ENCODE measurements around the gene MB21D2. TPM values are rescaled to one million over a fixed set of nuclear protein-coding genes. Genes with fewer than 3 reads are reported as not detected.

Gene MB21D2
- total RNA-seq, 1 donor from 2014 or later: 3.0 TPM

DNA sequence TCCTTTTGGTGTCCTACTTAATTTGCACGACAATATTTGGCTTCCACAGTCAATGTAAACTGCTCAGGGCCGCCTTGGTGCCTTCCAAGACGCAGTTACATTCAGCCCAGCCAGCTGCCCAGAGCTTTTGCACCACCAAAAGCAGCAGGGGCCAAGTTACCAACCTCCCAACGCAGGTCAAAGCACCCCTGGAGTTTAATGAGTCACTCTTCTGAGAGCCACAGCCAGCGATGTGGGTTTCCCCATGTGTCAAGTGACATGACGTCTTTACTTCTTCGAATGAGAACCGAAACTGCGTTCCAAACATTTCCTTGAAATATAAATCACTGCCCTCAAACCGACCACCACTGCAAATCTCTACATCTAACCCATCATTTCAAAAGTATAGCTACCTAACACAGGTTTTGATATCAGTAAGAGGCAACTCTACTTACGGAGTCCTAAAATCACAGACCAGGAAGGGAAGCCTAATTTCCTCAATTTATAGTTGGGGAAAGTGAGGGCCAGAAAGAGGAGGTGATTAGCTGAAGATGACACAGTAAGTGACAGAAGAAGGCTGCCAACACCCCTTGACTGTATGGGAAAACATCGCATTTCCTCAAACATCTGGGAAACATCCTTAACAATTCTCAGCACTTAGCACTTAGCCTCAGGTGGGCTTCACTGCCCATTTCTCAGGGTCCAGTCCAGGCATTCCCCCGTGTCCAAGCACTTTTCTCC is 24.5 kb downstream of the MB21D2 start:
- DNase-seq (ENCODE audit: low read depth in 2 of 2): peak in 1 of 2 donors; percentile 92

DNA sequence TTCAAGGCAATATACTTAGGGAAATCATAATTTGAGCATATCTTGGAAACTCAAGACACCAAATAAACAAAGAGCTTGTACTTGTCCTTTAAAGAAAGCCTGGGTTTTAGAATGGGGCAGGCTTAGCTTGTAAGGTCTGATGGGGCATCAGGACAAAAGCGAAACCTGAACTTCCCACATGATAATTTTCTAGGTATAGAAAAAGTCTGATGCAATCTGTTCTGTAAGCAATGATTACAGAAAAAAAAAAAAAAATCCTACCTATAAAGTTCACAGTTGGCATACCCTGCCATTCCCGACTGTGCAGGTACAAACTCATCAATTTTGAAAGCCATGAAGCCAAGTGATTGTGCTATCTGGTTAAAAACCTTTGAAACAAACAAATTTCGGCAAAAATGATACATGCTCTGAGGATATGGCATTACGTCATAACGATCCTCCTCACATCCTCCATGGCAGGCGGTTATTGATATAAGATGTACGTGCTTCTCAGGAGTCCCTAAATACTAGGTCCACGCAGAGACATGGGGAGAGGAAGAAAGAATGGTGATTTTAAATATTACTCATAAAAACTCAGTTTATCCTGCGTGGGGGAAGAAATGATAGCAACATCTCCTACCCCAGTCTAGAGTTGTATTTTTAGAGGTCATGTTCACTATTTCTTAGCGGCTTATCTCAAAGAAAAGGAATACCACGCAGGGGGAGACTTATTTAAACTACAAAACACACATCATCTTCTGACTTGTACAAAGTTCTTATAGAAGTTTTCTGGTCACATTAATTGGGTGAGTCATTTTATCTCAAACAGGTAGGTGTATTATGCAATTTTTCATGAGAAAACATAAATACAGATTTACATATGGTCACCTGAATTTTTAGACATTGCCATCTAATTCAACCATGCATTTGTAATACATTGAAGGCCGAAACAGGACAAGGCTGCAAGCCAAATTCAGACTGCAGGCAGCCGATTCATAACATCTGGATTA is 27.0 kb downstream of the MB21D2 start:
- DNase-seq (ENCODE audit: low read depth in 2 of 2): no peak

DNA sequence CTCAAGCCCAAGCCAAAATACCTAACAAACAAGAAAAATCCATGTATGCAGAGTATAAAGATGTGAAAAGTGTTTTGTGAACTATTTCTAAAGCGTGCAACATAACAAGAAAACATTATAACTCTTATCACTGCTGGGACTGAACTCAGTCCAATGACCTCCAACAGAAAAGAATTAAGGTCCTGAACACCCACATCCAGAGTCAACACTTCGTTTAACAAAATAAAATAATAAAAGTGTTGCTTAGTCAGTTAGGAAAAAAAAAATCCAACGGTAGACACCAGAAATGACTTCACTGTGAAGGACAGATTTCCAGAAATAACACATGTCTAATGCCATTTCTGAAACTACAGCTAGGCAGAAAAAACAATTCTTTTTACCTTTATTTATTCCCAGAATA is 28.0 kb downstream of the MB21D2 start:
- DNase-seq (ENCODE audit: low read depth in 2 of 2): no peak

DNA sequence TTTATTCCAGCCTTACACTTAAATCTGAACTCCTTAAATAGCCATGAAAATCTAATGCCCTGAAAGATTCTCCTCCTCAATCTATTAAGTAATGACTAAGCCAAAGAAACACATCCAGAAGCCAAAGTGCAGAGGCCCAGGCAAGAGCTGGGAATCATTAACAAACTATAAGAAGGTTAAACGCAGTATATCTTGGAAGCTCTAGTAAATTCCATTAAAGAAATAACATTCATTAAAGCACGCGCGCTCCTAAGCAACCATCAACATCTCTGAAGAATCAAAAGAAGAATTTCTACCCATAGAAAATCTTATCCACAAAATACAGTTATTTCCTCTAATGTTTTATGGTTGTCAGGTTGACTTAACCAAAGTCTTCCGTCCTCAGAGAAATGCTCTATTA is 29.5 kb downstream of the MB21D2 start:
- DNase-seq (ENCODE audit: low read depth in 2 of 2): no peak

- no peak for DNase-seq (ENCODE audit: low read depth in 2 of 2)
Observed at GRCh38 chr3:192887701-192888100, 30.0 kb downstream of the MB21D2 start.

DNA sequence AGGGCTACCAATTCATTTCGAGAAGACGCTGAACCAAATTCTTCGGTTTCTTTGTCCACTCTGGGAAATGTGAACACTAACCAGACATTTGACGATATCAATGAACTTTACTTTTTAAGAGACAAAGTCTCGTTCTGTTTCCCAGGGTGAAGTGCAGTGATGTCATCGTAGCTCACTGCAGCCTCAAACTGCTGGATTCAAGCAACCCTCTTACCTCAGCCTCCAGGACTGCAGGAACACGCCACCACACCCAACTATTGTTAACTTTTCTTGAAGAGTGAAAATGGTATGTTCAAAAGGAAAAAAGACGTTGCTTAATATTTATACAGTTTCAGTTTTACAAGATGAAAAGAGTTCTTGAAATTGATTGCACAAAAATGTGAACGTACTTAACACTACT is 30.6 kb downstream of the MB21D2 start:
- peak in 1 of 2 donors; percentile 71 for DNase-seq (ENCODE audit: low read depth in 2 of 2)

DNA sequence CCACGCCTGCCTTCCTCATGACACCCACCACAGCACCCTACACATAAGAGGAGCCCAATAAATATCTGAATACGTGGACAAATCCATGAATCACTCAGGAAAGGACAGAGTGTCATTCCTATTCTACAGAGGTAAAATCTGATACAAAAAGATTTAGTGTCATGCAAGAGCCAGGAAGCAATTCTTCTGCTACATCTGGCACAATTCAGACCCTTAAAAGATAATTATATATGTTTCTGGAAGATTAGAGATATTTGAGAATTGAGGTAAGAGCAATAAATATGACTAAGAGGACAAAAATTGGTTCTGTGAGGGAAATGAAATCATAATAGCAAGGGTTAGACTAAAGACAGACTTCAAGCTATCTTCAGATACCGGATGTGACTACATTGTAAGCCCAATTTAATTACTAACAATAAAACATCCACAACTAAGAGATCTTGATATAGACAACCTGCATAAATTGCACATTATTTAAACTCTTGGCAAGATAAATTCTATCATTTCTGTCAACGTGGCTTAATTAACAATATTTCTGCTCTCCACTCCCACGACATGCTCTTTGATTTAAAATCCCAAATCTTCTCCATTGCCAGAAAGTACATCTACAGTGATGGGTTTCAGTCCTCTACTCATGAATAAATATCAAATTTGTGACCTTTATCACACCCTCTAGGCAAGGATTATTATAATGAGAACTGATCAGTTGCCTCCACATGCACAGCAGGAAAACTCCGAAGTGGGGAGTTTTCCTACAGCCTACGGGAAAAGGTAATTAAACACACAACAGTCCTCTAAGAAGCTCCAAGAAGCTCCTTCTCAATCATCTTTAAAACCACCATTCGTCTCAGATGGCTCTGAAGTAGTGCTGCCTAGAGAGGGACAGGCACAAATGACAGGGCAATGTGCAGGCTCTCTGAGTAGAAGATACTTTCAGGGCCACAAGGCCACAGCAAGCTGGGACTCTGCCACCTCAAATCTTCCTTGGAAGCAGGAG is 32.6 kb downstream of the MB21D2 start:
- DNase-seq (ENCODE audit: low read depth in 2 of 2): peak in 1 of 2 donors; percentile 79

- no peak for DNase-seq (ENCODE audit: low read depth in 2 of 2)
Observed at GRCh38 chr3:192883512-192883911, 34.1 kb downstream of the MB21D2 start.

- DNase-seq (ENCODE audit: low read depth in 2 of 2): no peak
Observed at GRCh38 chr3:192881159-192881786, 36.4 kb downstream of the MB21D2 start.

- DNase-seq (ENCODE audit: low read depth in 2 of 2): no peak
Observed at GRCh38 chr3:192880313-192880712, 37.3 kb downstream of the MB21D2 start.

DNA sequence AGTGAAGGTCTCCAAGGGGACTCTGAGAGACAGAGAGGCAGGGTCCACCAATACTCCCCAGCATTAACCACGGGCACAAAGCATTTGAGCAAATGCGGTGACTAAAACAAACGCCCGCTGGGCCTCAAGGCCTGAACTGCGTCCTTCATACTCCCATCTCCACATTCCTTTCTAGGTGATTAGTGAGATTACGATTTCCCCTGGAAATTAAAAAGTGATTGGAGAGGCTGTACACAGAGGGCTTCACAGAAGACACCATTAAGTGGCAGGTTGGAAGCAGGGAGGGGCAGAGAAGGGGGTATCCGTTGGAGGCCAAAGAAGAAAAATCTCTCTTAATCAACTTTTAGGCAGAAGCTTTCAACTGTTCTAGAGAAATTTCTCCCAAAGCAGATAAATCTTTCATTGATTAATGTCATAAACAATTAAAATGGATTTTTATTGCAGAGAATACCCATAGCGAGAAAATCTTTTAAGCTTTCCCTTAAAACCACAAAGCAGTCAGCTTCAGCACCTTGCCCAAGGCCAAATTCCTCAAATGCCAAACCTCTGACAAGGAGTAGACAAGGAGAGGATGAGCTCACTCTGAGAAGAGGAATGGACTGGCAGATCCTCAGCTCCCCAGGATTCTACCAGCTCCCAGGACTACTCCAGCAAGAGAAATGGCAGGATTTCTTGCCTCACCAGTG is 38.2 kb downstream of the MB21D2 start:
- DNase-seq (ENCODE audit: low read depth in 2 of 2): peak in 1 of 2 donors; percentile 84

DNA sequence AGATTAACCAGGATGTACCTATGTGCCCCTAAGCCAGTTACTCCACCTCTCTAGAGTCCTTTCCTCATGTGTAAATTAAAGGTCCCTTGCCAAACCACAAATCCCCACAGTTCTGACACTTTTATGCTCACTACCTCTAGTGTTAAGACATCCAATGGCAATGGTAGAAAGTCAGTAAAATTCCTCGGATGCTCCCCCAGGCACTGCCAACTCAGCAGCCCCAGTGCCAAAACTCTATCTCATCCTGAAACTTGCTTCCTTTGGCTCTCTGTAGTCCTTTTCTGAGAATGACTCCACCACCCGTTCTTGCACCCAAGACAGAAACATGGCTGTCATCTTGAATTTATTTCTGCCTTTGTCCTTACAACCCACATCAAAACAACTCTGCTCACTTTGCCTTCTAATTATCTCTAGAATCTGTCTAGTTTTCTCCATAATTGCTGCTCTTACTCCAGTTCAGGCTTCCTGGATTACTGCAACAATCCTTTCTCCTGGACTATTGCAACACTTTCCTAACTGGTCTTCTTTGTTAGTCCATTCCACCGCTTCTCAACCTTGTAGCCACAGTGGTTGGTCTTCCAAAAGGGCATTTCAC is 41.6 kb downstream of the MB21D2 start:
- no peak for DNase-seq (ENCODE audit: low read depth in 2 of 2)

DNA sequence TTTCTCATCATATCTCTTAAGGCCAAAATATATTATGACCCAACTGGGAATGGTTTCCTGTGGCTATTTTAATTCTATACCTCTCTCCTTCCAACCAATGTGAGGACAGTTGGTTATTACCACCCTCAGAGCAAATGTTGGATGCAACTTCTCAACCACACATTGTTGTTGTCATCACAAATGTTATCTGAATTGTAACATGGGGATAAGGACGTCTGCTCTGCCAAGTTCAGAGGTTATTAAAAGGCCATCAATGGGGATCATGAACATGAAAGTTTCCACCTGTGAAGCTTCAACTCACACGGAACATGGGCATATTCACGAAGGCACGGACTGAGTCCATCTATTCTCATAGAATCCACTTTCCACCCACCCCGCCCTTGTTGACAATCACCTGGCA is 46.8 kb downstream of the MB21D2 start:
- no peak for DNase-seq (ENCODE audit: low read depth in 2 of 2)

DNA sequence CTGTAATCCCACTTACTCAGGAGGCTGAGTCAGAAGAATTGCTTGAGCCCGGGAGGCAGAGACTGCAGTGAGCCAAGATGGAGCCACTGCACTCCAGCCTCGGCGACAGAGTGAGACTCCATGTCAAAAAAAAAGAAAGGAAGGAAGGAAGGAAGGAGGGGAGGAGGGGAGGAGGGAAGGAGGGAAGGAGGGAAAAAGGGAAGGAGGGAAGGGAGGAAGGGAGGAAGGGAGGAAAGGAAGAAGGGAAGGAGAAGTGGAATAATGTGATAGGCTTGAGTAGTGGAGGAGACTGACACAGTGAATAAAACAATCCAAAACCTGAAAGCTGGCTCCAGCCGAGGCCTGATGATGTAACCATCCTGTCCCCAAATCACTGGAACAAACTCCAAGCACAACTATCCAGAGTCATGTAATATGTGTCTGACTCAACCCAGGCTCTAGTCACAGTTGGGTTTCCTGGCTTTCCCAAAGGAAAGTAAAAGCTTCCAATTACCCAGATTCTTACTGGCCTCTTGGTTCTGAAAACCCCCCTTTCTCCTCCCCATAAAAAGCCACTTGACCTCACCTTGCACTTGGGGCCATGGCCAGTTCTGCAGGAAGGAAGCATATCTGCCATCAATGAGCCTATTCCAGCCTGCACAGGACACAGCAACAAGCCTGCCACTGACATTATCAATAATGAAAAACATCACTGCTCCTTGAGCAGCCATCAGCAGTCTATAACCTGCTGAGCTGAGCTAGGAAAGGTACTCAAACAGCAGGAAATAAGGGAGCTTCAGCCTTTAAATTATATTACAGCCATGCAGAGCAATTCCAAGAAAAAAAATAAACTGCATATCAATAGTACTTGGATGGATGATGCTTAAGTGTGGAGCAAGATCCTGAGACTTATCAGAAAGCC is 48.3 kb downstream of the MB21D2 start:
- DNase-seq (ENCODE audit: low read depth in 2 of 2): peak in 1 of 2 donors; percentile 65

DNA sequence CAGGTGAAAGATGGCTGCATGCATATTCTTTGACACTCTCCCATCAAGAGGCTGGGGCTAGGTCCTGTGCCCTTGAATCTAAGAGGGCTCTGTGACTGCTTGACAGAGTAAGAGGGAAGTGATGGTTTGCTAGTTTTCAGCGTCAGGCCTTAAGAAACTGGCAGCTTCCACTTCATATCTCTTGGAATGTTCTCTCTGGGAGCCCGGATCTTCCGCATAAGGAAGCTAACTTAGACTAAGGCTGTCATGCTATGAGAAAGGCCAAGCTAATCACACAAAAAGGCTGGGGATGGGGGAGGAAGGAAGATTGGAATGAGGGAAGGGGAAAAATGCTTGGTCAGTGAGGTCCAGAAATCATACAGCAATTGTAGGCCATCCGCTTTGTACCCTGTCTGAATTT is 50.0 kb downstream of the MB21D2 start:
- DNase-seq (ENCODE audit: low read depth in 2 of 2): no peak

DNA sequence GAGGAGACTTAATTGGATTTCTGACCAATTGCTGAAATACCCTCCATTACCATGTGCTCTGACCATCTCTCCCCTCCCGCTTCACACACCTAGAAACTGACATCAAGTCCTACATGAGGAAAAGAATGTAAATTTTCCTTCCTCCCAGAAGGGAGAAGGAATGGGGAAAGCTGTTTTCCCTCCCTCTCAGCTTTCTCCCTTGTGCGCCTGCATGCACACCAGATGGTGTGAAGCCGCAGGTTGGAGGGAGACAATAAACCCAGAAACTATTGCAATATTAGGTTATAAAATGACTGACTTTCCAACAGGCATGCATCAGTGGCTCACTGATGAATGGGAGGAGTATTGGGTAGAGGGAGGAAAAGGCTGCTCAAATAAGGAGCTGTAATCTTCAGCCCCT is 50.9 kb downstream of the MB21D2 start:
- no peak for DNase-seq (ENCODE audit: low read depth in 2 of 2)

DNA sequence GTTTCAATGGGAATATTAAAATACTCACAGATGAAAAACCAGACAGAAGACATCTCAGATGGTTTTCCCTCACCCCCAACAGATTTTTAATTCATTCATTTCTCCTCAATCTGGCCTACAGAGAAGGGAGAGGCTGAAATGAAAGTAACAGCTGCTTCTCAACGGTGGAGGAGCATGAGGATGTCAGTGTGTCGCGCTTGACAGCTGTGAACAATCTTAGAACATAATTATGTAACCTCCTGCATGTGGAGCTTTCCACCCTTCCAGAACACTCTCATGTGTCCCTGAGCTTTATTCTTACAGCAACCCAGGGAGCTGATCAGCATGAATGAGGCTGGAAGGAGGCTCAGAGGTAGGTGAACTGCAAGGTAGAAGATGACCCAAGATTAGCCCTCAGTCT is 52.7 kb downstream of the MB21D2 start:
- no peak for DNase-seq (ENCODE audit: low read depth in 2 of 2)

- DNase-seq (ENCODE audit: low read depth in 2 of 2): no peak
Observed at GRCh38 chr3:192863091-192863420, 54.6 kb downstream of the MB21D2 start.
